Left renal cortex interstitium (tissue), 4 donors: ENCODE results near the gene ILDR1. TPM values are rescaled to one million over a fixed set of nuclear protein-coding genes. Genes with fewer than 3 reads are reported as not detected.
"Not testable (repeated sequence)": the region's sequence is repeated elsewhere in the genome, so short reads cannot be mapped to it uniquely, and the experiment has no call there.

Source experiments
- DNase-seq, 4 donors: peaks; one replicate each; pipeline ENCODE4 v3.0.0-alpha.2; 2013; ENCODE audit warnings: low read depth in 4 of 4, low spot score in 2 of 4, missing footprints in 1 of 4
- polyA plus RNA-seq, 4 donors: library from polyadenylated mRNA; unstranded; fragments of 120-200 nt; gene quantifications; one replicate each; pipeline ENCODE4 v1.2.1, GENCODE V29; 2013; ENCODE audit not compliant: insufficient read length in 4 of 4

Gene ILDR1
- polyA plus RNA-seq, 4 donors = 8.0 to 9.2 (median 8.6) TPM

DNA sequence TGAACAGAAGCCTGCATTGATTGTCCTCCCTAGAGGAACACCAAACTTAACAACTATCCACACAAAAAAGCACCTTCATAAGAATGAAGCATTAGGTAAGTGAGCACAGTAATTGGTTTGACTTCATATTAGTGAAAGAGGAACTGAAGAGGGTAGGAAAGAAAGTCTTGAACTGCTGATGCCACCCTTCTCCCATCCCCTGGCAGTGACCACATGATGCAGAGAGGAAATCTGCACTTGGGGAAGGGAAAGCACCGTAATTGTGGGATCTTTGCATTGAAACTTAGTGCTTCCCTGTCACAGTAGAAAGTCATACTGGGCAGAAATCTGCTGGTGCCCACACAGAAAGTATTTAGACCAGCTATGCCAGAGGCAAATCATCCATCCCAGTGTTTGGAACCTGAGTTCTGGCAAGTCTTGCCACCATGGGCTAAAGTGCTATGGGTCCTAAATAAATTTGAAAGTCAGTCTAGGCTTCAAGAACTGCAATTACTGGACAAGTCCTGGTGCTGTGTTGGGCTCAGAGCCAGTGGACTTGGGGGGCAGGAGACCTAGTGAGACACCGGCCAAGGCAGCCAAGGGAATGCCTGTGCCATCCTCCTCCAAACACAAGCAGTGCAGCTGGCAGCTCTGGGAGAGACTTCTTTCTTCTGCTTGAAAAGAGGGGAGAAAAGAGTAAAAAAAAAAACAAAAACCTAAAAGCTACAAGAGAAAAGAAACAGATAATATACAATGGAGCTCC lies 64.2 kb downstream of the ILDR1 start:
- no peak for DNase-seq

- no peak for DNase-seq
Observed at GRCh38 chr3:121956363-121956762, 65.7 kb downstream of the ILDR1 start.

DNA sequence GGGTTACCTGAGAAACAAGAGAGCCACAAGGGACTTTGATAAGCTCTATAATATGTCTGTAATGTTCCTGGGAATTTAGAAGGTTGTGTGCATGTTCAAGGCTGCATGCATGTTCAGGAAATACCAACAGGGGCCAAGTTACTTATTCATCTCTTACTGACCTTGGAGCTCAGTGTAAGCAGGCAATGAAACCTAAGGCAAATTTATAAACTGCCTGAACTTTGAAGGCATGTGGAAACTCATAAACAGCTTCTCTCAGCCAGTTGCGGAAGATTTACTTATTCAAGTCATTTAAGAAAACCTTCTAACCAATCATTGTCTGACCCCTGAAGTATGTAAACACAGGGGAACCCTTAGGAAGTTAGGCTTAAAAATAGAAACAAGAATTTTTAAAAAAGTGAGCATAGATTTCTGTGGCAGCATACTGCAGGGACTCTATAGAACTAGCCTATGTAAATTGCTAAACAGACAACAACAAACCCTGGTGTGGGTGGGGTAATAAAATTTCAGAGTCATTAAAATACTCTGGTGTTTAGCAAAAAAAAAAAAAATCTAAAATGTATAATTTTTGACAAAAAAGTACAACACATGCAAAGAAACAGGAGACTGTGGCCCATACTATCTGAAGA lies 70.6 kb downstream of the ILDR1 start:
- no peak for DNase-seq

DNA sequence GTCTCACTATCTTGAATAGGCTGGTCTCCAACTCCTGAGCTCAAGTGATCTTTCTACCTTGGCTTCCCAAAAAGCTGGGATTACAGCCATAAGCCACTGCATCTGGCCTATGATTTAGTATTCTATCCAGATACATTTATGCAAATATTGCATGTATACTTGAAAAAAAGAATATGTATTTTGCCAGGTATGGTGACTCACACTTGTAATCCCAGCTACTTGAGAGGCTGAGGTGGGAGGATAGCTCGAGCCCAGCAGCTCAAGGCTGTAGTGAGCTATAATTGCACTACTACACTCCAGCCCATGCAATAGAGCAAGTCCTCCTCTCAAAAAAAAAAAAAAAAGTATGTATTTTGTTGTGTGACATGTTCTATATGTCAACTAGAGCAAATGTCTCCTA lies 73.4 kb downstream of the ILDR1 start:
- DNase-seq = no peak

- no peak for DNase-seq
Observed at GRCh38 chr3:121943431-121943830, 78.6 kb downstream of the ILDR1 start.

DNA sequence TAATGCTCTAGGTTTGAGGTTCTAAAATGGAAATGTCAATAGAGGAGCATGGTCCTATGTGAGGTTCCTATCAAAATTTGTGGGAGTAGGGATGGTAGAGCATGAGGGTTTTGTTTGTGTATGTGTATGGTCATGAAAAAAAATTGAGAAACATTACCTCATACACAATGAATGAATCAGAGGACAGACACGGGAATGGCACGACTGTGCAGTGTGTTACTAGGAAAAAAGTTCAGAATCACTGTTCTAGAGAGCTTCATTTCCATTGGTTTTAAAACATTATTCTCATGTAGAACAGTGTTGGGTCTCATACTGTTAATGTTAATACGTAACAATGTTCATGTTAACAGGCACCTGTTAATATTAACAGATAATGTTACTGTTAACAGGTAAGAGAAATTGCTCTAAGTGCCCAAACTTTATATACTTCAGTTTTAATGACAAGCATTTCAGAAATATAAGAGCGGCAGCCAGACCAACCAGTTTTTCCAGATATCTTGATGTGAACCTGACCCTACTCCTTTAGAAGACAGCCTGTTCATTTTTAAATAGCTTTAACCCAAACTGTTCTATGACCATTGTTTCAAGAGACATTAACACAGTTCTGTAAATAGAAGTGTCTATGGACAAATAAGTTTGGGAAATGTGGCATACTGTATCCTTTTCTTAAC lies 79.8 kb downstream of the ILDR1 start:
- peak in 1 of 4 donors; percentile 40 for DNase-seq

DNA sequence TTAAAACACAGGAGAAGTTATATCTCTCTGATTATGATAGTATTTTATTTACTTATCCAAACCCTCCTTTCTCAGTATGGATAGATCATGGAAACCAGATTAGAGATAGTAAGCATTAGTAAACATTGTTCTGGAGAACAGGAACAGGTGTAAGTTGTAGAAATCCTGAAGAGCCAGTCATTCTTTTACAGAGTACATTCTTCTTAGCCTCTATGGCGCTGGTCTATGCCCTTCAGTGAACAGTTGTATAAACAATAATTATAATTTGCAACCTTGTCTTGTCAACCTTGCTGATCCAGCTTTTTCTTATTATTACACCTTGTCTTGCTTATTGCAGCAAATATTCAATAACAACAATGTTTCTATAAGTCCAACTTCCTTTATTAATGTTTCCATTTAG lies 80.5 kb downstream of the ILDR1 start:
- DNase-seq = no peak

GRCh38 chr3:121938141-121938855 lies 83.7 kb downstream of the ILDR1 start:
- not testable (repeated sequence) for DNase-seq

Other genes with a start within 250 kb of the ILDR1 start
- 10 to 100 TPM; 29.1 to 40.7 (median 39.2) TPM for gene IQCB1, start 187.2 kb downstream of the ILDR1 start, polyA plus RNA-seq
- 10 to 100 TPM in 1 of 4 donors, 1 to 10 TPM in 3; 7.8 to 10.6 (median 7.8) TPM for gene EAF2, start 187.0 kb downstream of the ILDR1 start, polyA plus RNA-seq
- gene SLC15A2, start 127.8 kb downstream of the ILDR1 start, polyA plus RNA-seq = 10 to 100 TPM in 3 of 4 donors, 1 to 10 TPM in 1; 7.3 to 16.6 (median 14.4) TPM
- 1 to 10 TPM; 1.7 to 2.5 (median 2.0) TPM for gene CD86, start 33.1 kb upstream of the ILDR1 start, polyA plus RNA-seq
- 10 to 100 TPM; 18.7 to 29.2 (median 26.0) TPM for gene CASR, start 161.4 kb upstream of the ILDR1 start, polyA plus RNA-seq